Effector memory CD8-positive, alpha-beta T cell (primary cell): ENCODE data around the gene TTC21B.
"Not testable (repeated sequence)": the region's sequence is repeated elsewhere in the genome, so short reads cannot be mapped to it uniquely, and the experiment has no call there.

Experiments
- ATAC-seq: fragments of 150-1000 bp; cut with Tn5 transposase; replicated peaks from 2 replicates; pipeline ENCODE4 v1.10.0; 2021; ENCODE audit warnings: mild to moderate bottlenecking, moderate library complexity
- DNase-seq, 3 experiments: peaks; one replicate each; pipeline ENCODE4 v3.0.0; 2021
- H3K27ac Mint-ChIP-seq, 2 donors: one replicate each; pipeline ENCODE4 v1.8.0; 2022; ENCODE audit warnings: mild to moderate bottlenecking in 2 of 2, mixed read lengths in 2 of 2, moderate library complexity in 2 of 2
- H3K27me3 Mint-ChIP-seq, 2 donors: one replicate each; pipeline ENCODE4 v1.8.0; 2022; ENCODE audit warnings: mixed read lengths in 2 of 2
- H3K36me3 Mint-ChIP-seq: one replicate; pipeline ENCODE4 v1.8.0; 2022; ENCODE audit warnings: mild to moderate bottlenecking, moderate library complexity, mixed read lengths; ENCODE audit not compliant: insufficient read depth
- H3K4me1 Mint-ChIP-seq, 2 donors: one replicate each; pipeline ENCODE4 v1.8.0; 2022; ENCODE audit warnings: low read depth in 2 of 2, mixed read lengths in 2 of 2
- H3K4me3 Mint-ChIP-seq, 2 donors: one replicate each; pipeline ENCODE4 v1.8.0; 2022; ENCODE audit warnings: mild to moderate bottlenecking in 2 of 2, mixed read lengths in 2 of 2, moderate library complexity in 2 of 2
- H3K9me3 Mint-ChIP-seq, 2 donors: one replicate each; pipeline ENCODE4 v1.8.0; 2022; ENCODE audit warnings: mixed read lengths in 2 of 2
- total RNA-seq, 9 experiments: gene quantifications; one replicate each; lab custom pipeline; 2026; lab: John Stamatoyannopoulos, UW

TTC21B gene
- 51.1 to 132 (median 59.8) reads per million in 9 experiments for total RNA-seq

DNA sequence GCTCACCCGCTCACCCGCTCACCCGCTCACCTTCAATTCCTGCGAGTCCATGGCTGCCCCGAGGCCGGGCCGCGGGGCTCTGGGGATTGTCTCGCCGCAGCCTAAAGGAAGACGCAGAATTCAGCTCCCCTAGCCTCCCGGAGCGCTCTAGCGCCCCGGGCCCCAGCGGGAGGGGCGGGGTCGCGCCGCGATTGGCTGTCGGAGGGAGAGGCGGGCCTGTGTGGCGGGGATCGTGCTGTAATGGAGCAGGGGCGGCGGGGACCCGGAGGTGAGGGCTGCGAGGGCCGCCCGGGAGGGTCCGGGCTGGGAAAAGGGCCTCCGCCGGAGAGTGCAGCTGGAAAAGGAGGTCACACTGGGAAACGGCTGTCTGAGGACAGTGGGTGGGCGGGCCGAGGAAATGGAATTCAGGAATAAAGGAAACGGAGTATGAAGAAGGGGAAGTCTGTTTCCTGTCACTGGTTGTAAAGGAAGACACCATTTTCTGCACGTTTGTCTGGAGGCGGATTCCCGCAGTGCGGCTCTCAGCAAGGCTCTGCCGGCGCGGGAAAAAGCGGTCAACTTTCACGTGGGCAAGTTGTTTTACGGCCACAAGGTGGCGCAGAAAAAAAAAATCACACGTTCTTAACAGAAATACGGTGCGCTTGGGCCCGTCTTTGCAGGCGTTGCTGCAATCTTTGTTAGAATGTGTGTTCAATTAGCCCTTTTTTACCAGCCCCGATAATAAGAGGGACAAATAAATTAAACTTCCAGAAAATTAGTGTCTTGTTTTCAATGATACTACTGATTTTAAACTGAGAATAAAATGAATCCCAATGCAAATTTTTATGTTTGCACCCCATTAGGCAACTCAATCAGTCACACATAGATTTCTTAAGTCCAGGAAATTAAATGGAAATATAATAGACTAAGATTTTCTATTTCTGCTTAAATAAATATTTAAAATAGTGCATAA lies at the start of gene TTC21B:
Gene TTC21B (minus strand): TSS at position 122 of the 952 bp plus-strand sequence. CDS start 71 bp downstream, at position 51.
- Mint-ChIP-seq H3K36me3 (no peaks in the 10 kb centered on the region), H3K4me3 (no peak within 1 kb of the TSS), H3K9me3 (no peaks in the 10 kb centered on the region), H3K27ac (peak within 1 kb of the TSS in 1 of 2 donors; percentile 38), H3K4me1 (peaks cover 0 to 8% of the 10 kb centered on the region in 2 donors), H3K27me3 (no peaks in the 10 kb centered on the region)
- ATAC-seq = peak; percentile 90
- DNase-seq = peak; percentile 92 to 93 (median 92)

DNA sequence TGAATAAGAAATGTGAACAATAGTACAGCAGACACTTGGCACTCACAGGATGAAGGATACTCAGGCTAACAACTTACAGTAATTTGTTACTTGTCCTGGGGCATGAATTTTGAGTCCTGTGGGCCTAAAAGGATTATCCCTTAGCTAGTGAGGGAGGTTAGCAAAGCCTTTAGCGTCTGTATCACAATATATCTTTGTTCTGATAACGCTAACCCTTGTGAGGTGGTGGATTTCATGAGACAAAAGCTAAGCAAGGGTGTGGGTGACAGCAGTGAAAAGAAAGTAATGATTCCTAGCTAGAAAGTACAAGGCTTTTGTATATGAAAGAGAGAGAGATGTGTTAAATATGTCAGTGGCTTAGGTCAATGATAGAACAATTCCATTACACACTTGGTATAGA lies 46.8 kb upstream of the TTC21B start:
- Mint-ChIP-seq H3K36me3 (no peaks in the 10 kb centered on the region), H3K4me1 (no peaks in the 10 kb centered on the region), H3K27me3 (peaks cover 15 to 19% of the 10 kb centered on the region in 2 donors), H3K4me3 (no peak overlapping the region), H3K27ac (no peak overlapping the region), H3K9me3 (no peaks in the 10 kb centered on the region)
- DNase-seq = no peak
- no peak for ATAC-seq

DNA sequence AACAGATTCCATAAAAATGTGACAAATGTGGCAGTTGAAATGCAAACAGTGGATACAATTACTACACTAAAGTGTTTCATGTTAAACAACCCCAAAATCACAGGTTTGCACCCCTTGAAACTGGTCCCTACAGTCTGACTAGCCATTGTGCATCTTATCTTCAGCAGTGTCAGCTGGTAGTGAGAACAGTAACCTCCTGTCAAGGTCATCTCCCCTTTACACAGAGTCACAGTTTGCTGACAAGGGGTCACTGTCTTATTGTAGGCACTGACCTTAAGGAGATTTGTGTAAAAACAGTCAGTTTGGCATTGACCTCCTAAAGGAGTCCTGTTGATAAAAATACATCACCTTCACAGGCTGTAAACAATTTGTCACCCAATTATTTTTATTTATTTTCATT lies 37.3 kb upstream of the TTC21B start:
- DNase-seq (no peak), ATAC-seq (no peak)
- Mint-ChIP-seq H3K27ac (no peak overlapping the region), H3K36me3 (no peaks in the 10 kb centered on the region), H3K27me3 (peaks cover 24 to 41% of the 10 kb centered on the region in 2 donors), H3K4me3 (no peak overlapping the region), H3K4me1 (no peaks in the 10 kb centered on the region), H3K9me3 (no peaks in the 10 kb centered on the region)

DNA sequence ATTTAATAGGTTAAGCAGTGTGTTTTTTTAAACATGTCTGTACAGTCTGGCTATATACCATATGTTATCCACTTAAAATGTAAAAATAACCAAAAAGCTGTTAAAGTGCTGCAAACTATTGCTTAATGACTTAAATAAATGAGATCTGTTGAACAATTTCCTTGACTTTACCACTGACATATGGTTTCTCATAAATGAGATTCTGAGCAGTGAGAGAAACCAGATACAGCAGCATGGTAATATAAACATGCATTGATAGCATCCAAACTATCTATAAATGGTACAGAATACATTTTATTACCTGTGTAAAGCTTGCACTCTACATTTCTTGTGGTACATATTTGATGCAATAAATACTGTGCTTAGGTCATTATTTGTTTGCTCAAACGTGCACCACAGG lies 36.3 kb upstream of the TTC21B start:
- no peak for DNase-seq
- no peaks in the 10 kb centered on the region for H3K4me1 Mint-ChIP-seq
- H3K9me3 Mint-ChIP-seq = no peaks in the 10 kb centered on the region
- H3K27me3 Mint-ChIP-seq = peaks cover 29 to 42% of the 10 kb centered on the region in 2 donors
- H3K27ac Mint-ChIP-seq = no peak overlapping the region
- no peaks in the 10 kb centered on the region for H3K36me3 Mint-ChIP-seq
- H3K4me3 Mint-ChIP-seq = no peak overlapping the region
- ATAC-seq = no peak

DNA sequence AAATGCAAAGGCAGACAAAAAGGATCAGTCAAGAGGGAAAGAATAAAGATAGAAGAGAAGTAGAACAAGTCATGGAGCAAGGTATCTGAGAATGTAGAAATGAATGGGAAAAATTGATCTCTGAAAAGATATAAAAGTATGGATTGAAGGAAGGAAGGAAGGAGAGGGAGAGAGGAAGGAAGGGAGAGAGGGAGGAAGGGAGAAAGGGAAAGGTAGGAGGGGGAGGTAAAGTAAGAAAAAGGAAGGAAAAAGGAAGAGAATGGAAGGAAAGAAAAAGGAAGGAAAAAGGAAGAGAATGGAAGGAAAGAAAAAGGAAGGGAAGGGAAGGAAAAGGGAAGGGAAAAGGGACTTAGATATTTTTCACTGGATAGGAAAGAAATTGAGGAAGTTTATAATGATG lies 31.5 kb upstream of the TTC21B start:
- no peaks in the 10 kb centered on the region for H3K9me3 Mint-ChIP-seq
- no peaks in the 10 kb centered on the region for H3K36me3 Mint-ChIP-seq
- H3K27me3 Mint-ChIP-seq = peaks cover 45 to 54% of the 10 kb centered on the region in 2 donors
- DNase-seq (no peak), ATAC-seq (no peak)
- H3K4me3 Mint-ChIP-seq = no peak overlapping the region
- no peak overlapping the region for H3K27ac Mint-ChIP-seq
- H3K4me1 Mint-ChIP-seq = no peaks in the 10 kb centered on the region

DNA sequence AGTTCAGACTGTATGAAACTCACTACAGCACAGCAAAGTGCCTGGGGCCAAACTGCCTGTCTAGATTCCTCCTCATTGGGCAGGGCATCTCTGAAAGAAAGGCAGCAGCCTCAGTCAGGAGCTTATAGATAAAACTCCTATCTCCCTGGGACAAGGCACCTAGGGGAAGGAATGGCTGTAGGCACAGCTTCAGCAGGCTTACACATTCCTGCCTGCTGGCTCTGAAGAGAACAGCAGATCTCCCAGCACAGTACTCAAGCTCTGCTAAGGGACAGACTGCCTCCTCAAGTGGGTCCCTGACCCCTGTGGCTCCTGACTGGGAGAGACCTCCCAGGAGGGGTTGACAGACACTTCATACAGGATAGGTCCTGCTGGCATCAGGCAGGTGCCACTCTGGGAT lies 18.6 kb upstream of the TTC21B start:
- not testable (repeated sequence) for H3K9me3 Mint-ChIP-seq, DNase-seq, ATAC-seq, H3K4me3 Mint-ChIP-seq, H3K27ac Mint-ChIP-seq, H3K36me3 Mint-ChIP-seq, H3K4me1 Mint-ChIP-seq
- peaks cover 58 to 59% of the 10 kb centered on the region in 2 donors for H3K27me3 Mint-ChIP-seq

DNA sequence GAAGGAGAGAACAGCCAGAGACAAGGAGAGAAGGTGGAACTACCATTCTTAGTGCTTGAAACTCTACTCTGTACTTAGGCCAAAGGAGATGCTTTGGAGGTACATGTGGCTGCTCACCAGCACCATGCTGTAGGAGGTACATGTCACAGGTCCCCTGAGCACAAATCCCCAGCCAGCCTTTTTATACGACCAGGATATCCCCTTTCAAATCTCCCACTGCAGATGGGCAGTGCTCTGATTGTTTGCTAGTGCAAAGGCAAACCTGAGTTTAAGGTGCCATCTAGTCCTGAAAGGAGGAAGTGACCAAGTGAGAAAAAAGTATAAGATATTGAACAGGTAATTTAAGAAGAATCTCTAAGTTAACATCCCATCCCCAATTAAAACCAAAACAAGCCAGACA lies 17.1 kb upstream of the TTC21B start:
- no peaks in the 10 kb centered on the region for H3K9me3 Mint-ChIP-seq
- H3K4me3 Mint-ChIP-seq = no peak overlapping the region
- no peaks in the 10 kb centered on the region for H3K36me3 Mint-ChIP-seq
- peaks cover 52 to 63% of the 10 kb centered on the region in 2 donors for H3K27me3 Mint-ChIP-seq
- DNase-seq (no peak), ATAC-seq (no peak)
- no peak overlapping the region for H3K27ac Mint-ChIP-seq
- H3K4me1 Mint-ChIP-seq = no peaks in the 10 kb centered on the region

DNA sequence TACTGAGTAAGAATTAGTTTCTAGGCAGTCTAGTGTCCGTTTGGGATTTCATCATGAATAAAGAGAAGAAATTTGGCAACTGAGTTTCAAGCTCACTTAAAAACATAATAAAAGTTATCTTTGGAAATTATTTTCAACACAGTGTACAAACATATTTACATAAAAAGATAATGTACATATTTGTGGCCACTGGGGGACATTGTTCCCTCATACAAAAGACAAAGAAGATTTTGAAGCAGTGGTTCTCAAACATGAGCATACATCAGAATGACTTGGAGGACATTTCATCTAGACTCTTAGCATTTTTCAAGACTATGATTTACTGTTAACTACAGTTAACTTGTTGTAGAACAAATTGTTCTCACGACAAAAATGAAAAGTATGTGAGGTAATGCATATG lies 15.7 kb upstream of the TTC21B start:
- Mint-ChIP-seq H3K36me3 (no peaks in the 10 kb centered on the region), H3K27ac (no peak overlapping the region), H3K9me3 (no peaks in the 10 kb centered on the region), H3K4me1 (no peaks in the 10 kb centered on the region), H3K27me3 (peaks cover 49 to 70% of the 10 kb centered on the region in 2 donors), H3K4me3 (no peak overlapping the region)
- DNase-seq (no peak), ATAC-seq (no peak)

DNA sequence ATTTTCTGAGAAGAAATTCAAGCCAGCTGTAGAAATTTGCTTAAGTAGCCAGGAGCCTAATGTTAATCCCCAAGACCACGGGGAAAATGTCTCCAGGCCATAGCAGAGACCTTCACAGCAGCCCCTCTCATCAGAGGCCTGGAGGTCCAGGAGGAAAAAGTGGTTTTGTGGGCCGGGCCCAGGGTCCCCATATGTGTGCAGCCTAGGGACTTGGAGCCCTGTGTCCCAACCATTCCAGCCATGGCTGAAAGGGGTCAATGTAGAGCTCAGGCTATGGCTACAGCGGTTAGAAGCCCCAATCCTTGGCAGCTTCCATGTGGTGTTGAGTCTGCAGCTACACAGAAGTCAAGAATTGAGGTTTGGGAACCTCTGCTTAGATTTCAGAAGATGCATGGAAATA lies 14.2 kb upstream of the TTC21B start:
- H3K9me3 Mint-ChIP-seq = no peaks in the 10 kb centered on the region
- DNase-seq = no peak
- H3K36me3 Mint-ChIP-seq = no peaks in the 10 kb centered on the region
- no peak for ATAC-seq
- H3K27me3 Mint-ChIP-seq = peaks cover 35 to 55% of the 10 kb centered on the region in 2 donors
- H3K4me1 Mint-ChIP-seq = no peaks in the 10 kb centered on the region
- H3K27ac Mint-ChIP-seq = no peak overlapping the region
- no peak overlapping the region for H3K4me3 Mint-ChIP-seq

DNA sequence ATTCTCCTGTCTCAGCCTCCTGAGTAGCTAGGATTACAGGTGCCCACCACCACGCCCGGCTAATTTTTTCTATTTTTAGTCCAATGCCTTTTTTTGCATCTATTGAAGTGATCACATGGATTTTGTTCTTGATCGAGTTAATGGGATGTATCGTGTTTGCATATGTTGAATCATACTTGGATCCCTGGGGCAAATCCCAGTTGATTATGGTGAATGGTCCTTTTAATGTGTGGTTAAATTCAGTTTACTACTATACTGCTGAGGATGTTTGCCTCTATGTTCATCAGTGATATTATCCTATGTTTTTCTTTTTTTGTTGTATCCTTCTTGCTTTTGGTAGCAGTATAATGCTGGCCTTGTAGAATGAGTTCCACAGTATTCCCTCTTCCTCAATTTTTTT lies 8.2 kb upstream of the TTC21B start:
- DNase-seq = no peak
- Mint-ChIP-seq H3K36me3 (no peaks in the 10 kb centered on the region), H3K27me3 (peaks cover under 1 to 9% of the 10 kb centered on the region in 2 donors), H3K4me3 (no peak overlapping the region), H3K4me1 (no peaks in the 10 kb centered on the region), H3K9me3 (no peaks in the 10 kb centered on the region), H3K27ac (no peak overlapping the region)
- ATAC-seq = no peak

DNA sequence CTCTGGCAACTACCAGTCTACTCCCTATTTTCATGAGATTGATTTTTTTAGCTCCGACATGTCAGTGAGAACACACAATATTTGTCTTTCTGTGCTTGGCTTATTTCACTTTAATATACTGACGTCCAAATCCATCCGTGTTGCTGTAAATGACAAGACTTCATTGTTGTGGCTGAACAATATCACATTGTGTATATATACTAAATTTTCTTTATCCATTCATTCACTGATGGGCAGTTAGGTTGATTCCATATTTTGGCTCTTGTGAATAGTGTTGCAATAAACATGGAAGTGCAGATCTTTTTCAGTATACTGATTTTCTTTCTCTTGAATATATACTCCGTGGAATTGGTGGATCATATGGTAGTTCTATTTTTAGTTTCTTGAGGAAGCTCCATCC lies 5.8 kb upstream of the TTC21B start:
- H3K4me3 Mint-ChIP-seq = no peak overlapping the region
- no peaks in the 10 kb centered on the region for H3K27me3 Mint-ChIP-seq
- H3K4me1 Mint-ChIP-seq = peaks cover 0 to 8% of the 10 kb centered on the region in 2 donors
- no peak for ATAC-seq
- H3K27ac Mint-ChIP-seq = no peak overlapping the region
- DNase-seq = no peak
- no peaks in the 10 kb centered on the region for H3K36me3 Mint-ChIP-seq
- H3K9me3 Mint-ChIP-seq = no peaks in the 10 kb centered on the region

DNA sequence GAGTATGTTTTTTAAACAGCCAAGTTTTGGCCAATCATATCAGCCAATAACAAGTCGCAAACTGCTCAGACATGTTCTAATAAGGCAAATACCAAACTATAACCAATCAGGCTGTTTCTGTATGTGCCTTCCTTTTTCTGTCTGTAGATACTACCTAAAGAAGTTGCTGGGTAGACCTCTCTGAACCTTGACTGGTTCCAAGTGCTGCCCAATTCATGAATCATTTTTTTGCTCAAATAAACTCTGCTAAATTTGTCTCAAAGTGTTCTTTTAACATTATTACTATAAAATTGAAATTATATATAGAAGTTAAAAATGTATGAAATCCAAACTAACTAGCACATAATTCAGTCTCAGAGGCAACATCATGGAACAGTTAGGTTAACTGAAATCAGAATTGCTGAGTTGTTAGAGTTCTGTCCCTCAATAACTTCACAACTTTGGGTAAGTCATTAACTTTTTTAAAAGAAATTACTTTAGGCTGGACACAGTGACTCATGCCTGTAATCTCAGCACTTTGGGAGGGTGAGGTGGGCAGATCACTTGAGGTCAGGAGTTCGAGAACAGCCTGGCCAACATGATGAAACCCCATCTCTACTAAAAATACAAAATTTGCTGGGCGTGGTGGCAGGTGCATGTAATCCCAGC lies 4.9 kb upstream of the TTC21B start:
- peaks cover 0 to 8% of the 10 kb centered on the region in 2 donors for H3K4me1 Mint-ChIP-seq
- no peak for ATAC-seq

DNA sequence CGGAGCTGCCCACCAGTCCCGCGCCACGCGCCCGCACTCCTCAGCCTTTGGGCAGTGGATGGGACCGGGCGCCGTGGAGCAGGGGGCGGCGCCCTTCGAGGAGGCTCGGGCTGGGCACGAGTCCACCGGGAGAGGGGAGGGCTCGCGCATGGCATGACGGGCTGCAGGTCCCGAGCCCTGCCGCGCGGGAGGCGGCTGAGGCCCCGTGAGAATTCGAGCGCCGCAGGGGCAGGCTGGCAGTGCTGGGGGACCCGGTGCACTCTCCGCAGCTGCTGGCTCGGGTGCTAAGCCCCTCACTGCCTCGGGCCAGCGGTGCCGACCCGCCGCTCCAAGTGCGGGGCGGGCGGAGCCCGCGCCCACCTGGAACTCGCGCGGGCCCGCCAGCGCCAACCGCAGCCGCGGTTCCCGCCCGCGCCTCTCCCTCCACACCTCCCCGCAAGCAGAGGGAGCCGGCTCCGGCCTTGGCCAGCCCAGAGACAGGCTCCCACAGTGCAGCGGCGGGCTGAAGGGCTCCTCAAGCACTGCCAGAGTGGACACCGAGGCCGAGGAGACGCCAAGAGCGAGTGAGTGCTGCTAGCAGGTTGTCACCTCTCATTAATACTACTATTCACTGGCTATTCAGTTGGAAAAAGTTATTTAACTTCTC lies 3.6 kb upstream of the TTC21B start:
- DNase-seq (no peak), ATAC-seq (no peak)
- Mint-ChIP-seq H3K4me3 (no peak overlapping the region), H3K9me3 (no peaks in the 10 kb centered on the region), H3K27me3 (no peaks in the 10 kb centered on the region), H3K36me3 (no peaks in the 10 kb centered on the region), H3K27ac (peak overlapping the region in 1 of 2 donors; percentile 22), H3K4me1 (peaks cover 0 to 8% of the 10 kb centered on the region in 2 donors)

More for the DNA sequence above, 4.9 kb upstream of the TTC21B start:
- no peak for DNase-seq
- H3K4me3 Mint-ChIP-seq = no peak overlapping the region
- no peaks in the 10 kb centered on the region for H3K9me3 Mint-ChIP-seq
- no peak overlapping the region for H3K27ac Mint-ChIP-seq
- no peaks in the 10 kb centered on the region for H3K36me3 Mint-ChIP-seq
- H3K27me3 Mint-ChIP-seq = no peaks in the 10 kb centered on the region
